ENCODE data around the gene XRN1.

Gene XRN1

GRCh38 chr3:142267269-142267668 lies 180.6 kb downstream of the XRN1 start:
- DNase-seq, result no peak

GRCh38 chr3:142263112-142263511 lies 184.7 kb downstream of the XRN1 start:
- DNase-seq, result no peak

GRCh38 chr3:142259359-142259758 lies 188.5 kb downstream of the XRN1 start:
- DNase-seq, result no peak

GRCh38 chr3:142256712-142257333 lies 191.0 kb downstream of the XRN1 start:
- DNase-seq, result no peak

All from right hindlimb (tissue), 1 donor.